Measurements from ENCODE around the gene PON2. TPM values are rescaled to one million over a fixed set of nuclear protein-coding genes. Genes with fewer than 3 reads are reported as not detected.
"Not testable (repeated sequence)": the region's sequence is repeated elsewhere in the genome, so short reads cannot be mapped to it uniquely, and the experiment has no call there.

Gene PON2
- polyA plus RNA-seq, 1 donor from 2014 or later = 23.1 TPM

DNA sequence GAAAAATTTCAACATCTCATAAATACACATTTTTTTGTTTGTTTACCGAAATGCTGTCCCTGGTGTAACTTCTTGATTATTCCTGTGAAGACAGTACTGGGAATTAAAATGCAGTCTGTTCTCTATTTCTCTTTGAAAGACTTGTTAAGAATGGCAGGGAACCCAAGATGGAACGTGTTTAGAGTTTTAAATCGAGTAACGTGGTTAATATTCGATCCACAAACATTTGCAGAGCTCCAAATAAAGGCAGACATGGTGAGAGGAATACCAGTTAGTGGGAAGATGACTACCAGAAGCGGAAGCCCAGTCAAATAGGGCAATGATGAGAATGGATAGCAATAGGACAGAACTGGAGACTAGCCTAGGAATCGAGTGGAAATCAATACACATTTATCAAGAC is 45.3 kb downstream of the PON2 start:
- TF ChIP-seq SMC3 (conservative IDR thresholded peaks at IDR 0.05; ENCODE audit: poor library complexity) (no peak), EZH2 (IDR thresholded peaks at IDR 0.05; ENCODE audit: borderline replicate concordance, insufficient read depth, low read length, poor library complexity, severe bottlenecking) (no peak), TAF1 (IDR thresholded peaks at IDR 0.05; ENCODE audit: low read depth) (no peak), MXI1 (conservative IDR thresholded peaks at IDR 0.05; ENCODE audit: poor library complexity, severe bottlenecking) (no peak), RAD21 (conservative IDR thresholded peaks at IDR 0.05) (no peak), EP300 (conservative IDR thresholded peaks at IDR 0.05; ENCODE audit: poor library complexity, severe bottlenecking) (no peak), POLR2AphosphoS5 (IDR thresholded peaks at IDR 0.05) (no peak)
- TF ChIP-seq, protein P1, sequence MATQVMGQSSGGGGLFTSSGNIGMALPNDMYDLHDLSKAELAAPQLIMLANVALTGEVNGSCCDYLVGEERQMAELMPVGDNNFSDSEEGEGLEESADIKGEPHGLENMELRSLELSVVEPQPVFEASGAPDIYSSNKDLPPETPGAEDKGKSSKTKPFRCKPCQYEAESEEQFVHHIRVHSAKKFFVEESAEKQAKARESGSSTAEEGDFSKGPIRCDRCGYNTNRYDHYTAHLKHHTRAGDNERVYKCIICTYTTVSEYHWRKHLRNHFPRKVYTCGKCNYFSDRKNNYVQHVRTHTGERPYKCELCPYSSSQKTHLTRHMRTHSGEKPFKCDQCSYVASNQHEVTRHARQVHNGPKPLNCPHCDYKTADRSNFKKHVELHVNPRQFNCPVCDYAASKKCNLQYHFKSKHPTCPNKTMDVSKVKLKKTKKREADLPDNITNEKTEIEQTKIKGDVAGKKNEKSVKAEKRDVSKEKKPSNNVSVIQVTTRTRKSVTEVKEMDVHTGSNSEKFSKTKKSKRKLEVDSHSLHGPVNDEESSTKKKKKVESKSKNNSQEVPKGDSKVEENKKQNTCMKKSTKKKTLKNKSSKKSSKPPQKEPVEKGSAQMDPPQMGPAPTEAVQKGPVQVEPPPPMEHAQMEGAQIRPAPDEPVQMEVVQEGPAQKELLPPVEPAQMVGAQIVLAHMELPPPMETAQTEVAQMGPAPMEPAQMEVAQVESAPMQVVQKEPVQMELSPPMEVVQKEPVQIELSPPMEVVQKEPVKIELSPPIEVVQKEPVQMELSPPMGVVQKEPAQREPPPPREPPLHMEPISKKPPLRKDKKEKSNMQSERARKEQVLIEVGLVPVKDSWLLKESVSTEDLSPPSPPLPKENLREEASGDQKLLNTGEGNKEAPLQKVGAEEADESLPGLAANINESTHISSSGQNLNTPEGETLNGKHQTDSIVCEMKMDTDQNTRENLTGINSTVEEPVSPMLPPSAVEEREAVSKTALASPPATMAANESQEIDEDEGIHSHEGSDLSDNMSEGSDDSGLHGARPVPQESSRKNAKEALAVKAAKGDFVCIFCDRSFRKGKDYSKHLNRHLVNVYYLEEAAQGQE (IDR thresholded peaks at IDR 0.05; ENCODE audit: borderline replicate concordance) = no peak
- TF ChIP-seq, protein P2, sequence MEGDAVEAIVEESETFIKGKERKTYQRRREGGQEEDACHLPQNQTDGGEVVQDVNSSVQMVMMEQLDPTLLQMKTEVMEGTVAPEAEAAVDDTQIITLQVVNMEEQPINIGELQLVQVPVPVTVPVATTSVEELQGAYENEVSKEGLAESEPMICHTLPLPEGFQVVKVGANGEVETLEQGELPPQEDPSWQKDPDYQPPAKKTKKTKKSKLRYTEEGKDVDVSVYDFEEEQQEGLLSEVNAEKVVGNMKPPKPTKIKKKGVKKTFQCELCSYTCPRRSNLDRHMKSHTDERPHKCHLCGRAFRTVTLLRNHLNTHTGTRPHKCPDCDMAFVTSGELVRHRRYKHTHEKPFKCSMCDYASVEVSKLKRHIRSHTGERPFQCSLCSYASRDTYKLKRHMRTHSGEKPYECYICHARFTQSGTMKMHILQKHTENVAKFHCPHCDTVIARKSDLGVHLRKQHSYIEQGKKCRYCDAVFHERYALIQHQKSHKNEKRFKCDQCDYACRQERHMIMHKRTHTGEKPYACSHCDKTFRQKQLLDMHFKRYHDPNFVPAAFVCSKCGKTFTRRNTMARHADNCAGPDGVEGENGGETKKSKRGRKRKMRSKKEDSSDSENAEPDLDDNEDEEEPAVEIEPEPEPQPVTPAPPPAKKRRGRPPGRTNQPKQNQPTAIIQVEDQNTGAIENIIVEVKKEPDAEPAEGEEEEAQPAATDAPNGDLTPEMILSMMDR (IDR thresholded peaks at IDR 0.05; ENCODE audit: poor library complexity, severe bottlenecking) = no peak
- Histone ChIP-seq H2AFZ (ENCODE audit: low read depth, low read length) (no peak overlapping the region), H3K9me3 (ENCODE audit: low read length) (no peaks in the 10 kb centered on the region), H3K36me3 (ENCODE audit: insufficient read depth, low read length) (no peaks in the 10 kb centered on the region), H4K20me1 (ENCODE audit: insufficient read depth) (no peaks in the 10 kb centered on the region), H3K9ac (ENCODE audit: low read length) (no peak overlapping the region), H3K79me2 (replicated peaks; ENCODE audit: insufficient read depth, low read length) (no peaks in the 10 kb centered on the region), H3F3A (ENCODE audit: insufficient read depth, low read length, poor library complexity, severe bottlenecking) (no peaks in the 10 kb centered on the region), H3K4me2 (ENCODE audit: low read length) (no peak overlapping the region), H3K4me3 (ENCODE audit: low read length) (no peak overlapping the region), H3K9me2 (ENCODE audit: insufficient read depth, low read length) (no peaks in the 10 kb centered on the region), H3K27ac (ENCODE audit: low read length) (no peak overlapping the region), H3K27me3 (ENCODE audit: insufficient read depth, low read depth, low read length) (no peaks in the 10 kb centered on the region)

DNA sequence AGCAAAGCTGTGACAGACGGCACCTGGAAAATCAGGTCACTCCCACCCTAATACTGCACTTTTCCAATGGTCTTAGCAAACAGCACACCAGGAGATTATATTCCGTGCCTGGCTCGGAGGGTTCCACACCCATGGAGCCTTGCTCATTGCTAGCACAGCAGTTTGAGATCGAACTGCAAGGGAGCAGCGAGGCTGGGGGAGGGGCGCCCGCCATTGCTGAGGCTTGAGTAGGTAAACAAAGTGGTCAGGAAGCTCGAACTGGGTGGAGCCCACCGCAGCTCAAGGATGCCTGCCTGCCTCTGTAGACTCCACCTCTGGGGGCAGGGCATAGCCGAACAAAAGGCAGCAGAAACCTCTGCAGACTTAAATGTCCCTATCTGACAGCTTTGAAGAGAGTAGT is 55.4 kb downstream of the PON2 start:
- not testable (repeated sequence) for H2AFZ ChIP-seq (ENCODE audit: low read depth, low read length); H3K79me2 ChIP-seq (replicated peaks; ENCODE audit: insufficient read depth, low read length); H3K27me3 ChIP-seq (ENCODE audit: insufficient read depth, low read depth, low read length); H3K4me2 ChIP-seq (ENCODE audit: low read length); H3K27ac ChIP-seq (ENCODE audit: low read length); H4K20me1 ChIP-seq (ENCODE audit: insufficient read depth); H3K9ac ChIP-seq (ENCODE audit: low read length); H3K9me3 ChIP-seq (ENCODE audit: low read length); H3K9me2 ChIP-seq (ENCODE audit: insufficient read depth, low read length); H3K4me3 ChIP-seq (ENCODE audit: low read length); H3F3A ChIP-seq (ENCODE audit: insufficient read depth, low read length, poor library complexity, severe bottlenecking); H3K36me3 ChIP-seq (ENCODE audit: insufficient read depth, low read length)
